Measurements from ENCODE around the gene SPAG9.

GRCh38 chr17:51006601-51007000 is 114.1 kb downstream of the SPAG9 start:
- no peak for TF ChIP-seq CTCF (IDR thresholded peaks at IDR 0.05; ENCODE audit: low read depth, low read length, poor library complexity, severe bottlenecking)
- TF ChIP-seq EZH2phosphoT487 (IDR thresholded peaks at IDR 0.05; ENCODE audit: borderline replicate concordance, low read length): no peak
